ENCODE data around the gene CFAP119.

DNA sequence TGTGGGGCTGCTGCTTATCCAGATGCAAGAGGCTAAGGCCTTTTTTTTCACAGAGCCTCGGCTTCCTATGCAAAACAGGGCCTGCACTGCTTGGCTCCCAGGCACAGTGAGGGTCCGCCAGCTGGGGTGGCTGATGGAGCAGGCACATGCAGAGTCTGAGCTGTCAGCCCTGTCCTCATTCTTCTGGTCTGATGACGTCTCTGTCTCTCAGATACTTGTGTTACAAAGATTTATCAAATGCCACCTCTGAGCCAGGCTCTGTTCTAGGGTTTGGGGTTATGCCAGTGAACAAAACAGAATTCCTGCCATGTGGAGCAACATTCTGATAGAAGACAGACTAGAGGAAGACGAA is 5.0 kb upstream of the CFAP119 start:
- TF ChIP-seq, protein P1, sequence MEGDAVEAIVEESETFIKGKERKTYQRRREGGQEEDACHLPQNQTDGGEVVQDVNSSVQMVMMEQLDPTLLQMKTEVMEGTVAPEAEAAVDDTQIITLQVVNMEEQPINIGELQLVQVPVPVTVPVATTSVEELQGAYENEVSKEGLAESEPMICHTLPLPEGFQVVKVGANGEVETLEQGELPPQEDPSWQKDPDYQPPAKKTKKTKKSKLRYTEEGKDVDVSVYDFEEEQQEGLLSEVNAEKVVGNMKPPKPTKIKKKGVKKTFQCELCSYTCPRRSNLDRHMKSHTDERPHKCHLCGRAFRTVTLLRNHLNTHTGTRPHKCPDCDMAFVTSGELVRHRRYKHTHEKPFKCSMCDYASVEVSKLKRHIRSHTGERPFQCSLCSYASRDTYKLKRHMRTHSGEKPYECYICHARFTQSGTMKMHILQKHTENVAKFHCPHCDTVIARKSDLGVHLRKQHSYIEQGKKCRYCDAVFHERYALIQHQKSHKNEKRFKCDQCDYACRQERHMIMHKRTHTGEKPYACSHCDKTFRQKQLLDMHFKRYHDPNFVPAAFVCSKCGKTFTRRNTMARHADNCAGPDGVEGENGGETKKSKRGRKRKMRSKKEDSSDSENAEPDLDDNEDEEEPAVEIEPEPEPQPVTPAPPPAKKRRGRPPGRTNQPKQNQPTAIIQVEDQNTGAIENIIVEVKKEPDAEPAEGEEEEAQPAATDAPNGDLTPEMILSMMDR (IDR thresholded peaks at IDR 0.05; ENCODE audit: low read depth, low read length), result no peak
- no peak for TF ChIP-seq EZH2phosphoT487 (IDR thresholded peaks at IDR 0.05; ENCODE audit: low read depth)
